B cell (primary cell): ENCODE data around the gene KCNJ8. TPM values are rescaled to one million over a fixed set of nuclear protein-coding genes. Genes with fewer than 3 reads are reported as not detected.

Experiments
- ATAC-seq: fragments of 200-7000 bp; cut with Tn5 transposase; one replicate; pipeline ENCODE4 v1.10.0; 2021; ENCODE audit warnings: low read depth, mild to moderate bottlenecking, moderate number of reproducible peaks, moderate library complexity
- CTCF ChIA-PET: fragments of 350-600 bp; sonication (Branson Sonifier 250); formaldehyde crosslinking; loops from one replicate; lab custom pipeline; 2021; ENCODE audit warnings: antibody characterized with exemption, inconsistent platforms; lab: Charles Lee
- POLR2A ChIA-PET: fragments of 350-600 bp; sonication (Branson Sonifier 250); formaldehyde crosslinking; loops from one replicate; lab custom pipeline; 2021; ENCODE audit warnings: antibody characterized with exemption; lab: Charles Lee
- DNase-seq: peaks from one replicate; pipeline ENCODE4 v3.0.0; 2013
- H2AFZ ChIP-seq: 2 replicates; pipeline ENCODE4 v1.6.1; 2012; ENCODE audit warnings: mild to moderate bottlenecking, low read depth, low read length; ENCODE audit not compliant: insufficient read depth, poor library complexity, severe bottlenecking
- H3K27ac ChIP-seq, 2 donors: 1 replicate in 1 of 2; 2 replicates in 1 of 2; pipeline ENCODE4 v1.5.1; 2012 to 2013; ENCODE audit warnings: low read length in 2 of 2, mild to moderate bottlenecking in 2 of 2, moderate library complexity in 1 of 2
- H3K27me3 ChIP-seq, 4 experiments: fragments of 200-600 bp in 1 of 4; sonication (generic) in 1 of 4; replicated peaks in 1 of 4; 1 replicate in 2 of 4; 2 replicates in 2 of 4; pipeline versions ENCODE4 v1.6.1 to v1.7.0; 2013 to 2016; ENCODE audit warnings: low read length in 3 of 4, mild to moderate bottlenecking in 2 of 4, mixed read lengths in 1 of 4, moderate library complexity in 1 of 4; ENCODE audit not compliant: insufficient read depth in 4 of 4, control insufficient read depth in 3 of 4; ENCODE audit errors: control extremely low read depth in 1 of 4
- H3K36me3 ChIP-seq, 2 experiments: replicated peaks in 1 of 2; 1 replicate in 1 of 2; 2 replicates in 1 of 2; pipeline versions ENCODE4 v1.6.1 to v1.7.1; 2013; ENCODE audit warnings: low read length in 1 of 2; ENCODE audit not compliant: insufficient read depth in 2 of 2, control insufficient read depth in 1 of 2; ENCODE audit errors: control extremely low read depth in 1 of 2, extremely low read depth in 1 of 2
- H3K4me1 ChIP-seq, 2 donors: fragments of 200-600 bp in 1 of 2; sonication (generic) in 1 of 2; 1 replicate in 1 of 2; 2 replicates in 1 of 2; pipeline versions ENCODE4 v1.5.1 to v1.6.1; 2013 to 2017; ENCODE audit warnings: low read length in 2 of 2; ENCODE audit not compliant: control insufficient read depth in 2 of 2, insufficient read depth in 2 of 2
- H3K4me2 ChIP-seq: replicated peaks from 2 replicates; pipeline ENCODE3; 2012; ENCODE audit warnings: mild to moderate bottlenecking, low read depth, low read length; ENCODE audit not compliant: poor library complexity, severe bottlenecking
- H3K4me3 ChIP-seq, 5 experiments: fragments of 200-600 bp in 1 of 5; sonication (generic) in 1 of 5; 1 replicate in 3 of 5; 2 replicates in 2 of 5; pipeline versions ENCODE4 v1.5.1 to v1.7.0; 2011 to 2016; ENCODE audit warnings: low read length in 4 of 5, mild to moderate bottlenecking in 4 of 5, low read depth in 2 of 5, control low read depth in 1 of 5, moderate library complexity in 1 of 5; ENCODE audit not compliant: insufficient read depth in 1 of 5; ENCODE audit errors: control extremely low read depth in 1 of 5, extremely low read depth in 1 of 5
- H3K79me2 ChIP-seq: fragments of 200-600 bp; sonication (generic); one replicate; pipeline ENCODE4 v1.6.0; 2016; ENCODE audit warnings: low read length; ENCODE audit not compliant: control insufficient read depth, insufficient read depth
- H3K9ac ChIP-seq: fragments of 200-600 bp; sonication (generic); 2 replicates; pipeline ENCODE4 v1.6.1; 2017; ENCODE audit warnings: mild to moderate bottlenecking, low read length, moderate library complexity
- H3K9me3 ChIP-seq, 3 donors: one replicate each; pipeline versions ENCODE4 v1.6.1 to v1.7.1; 2013; ENCODE audit warnings: low read length in 2 of 3; ENCODE audit not compliant: control insufficient read depth in 2 of 3, insufficient read depth in 1 of 3; ENCODE audit errors: control extremely low read depth in 1 of 3
- H4K20me1 ChIP-seq: 2 replicates; pipeline ENCODE4 v1.6.0; 2012; ENCODE audit warnings: mild to moderate bottlenecking, low read length; ENCODE audit not compliant: insufficient read depth, control insufficient read depth, poor library complexity, severe bottlenecking
- H3K27ac Mint-ChIP-seq: one replicate; pipeline ENCODE4 v1.8.0; 2021; ENCODE audit warnings: mixed read lengths
- H3K27me3 Mint-ChIP-seq: one replicate; pipeline ENCODE4 v1.8.0; 2021; ENCODE audit warnings: mixed read lengths
- H3K4me1 Mint-ChIP-seq: one replicate; pipeline ENCODE4 v1.8.0; 2021; ENCODE audit warnings: mixed read lengths
- H3K4me3 Mint-ChIP-seq: one replicate; pipeline ENCODE4 v1.8.0; 2021; ENCODE audit warnings: mixed read lengths
- H3K9me3 Mint-ChIP-seq: one replicate; pipeline ENCODE4 v1.8.0; 2022; ENCODE audit warnings: mixed read lengths; ENCODE audit not compliant: insufficient read depth
- CTCF ChIP-seq: fragments of 200-600 bp; IDR thresholded peaks from one replicate; pipeline ENCODE4 v1.8.0; 2022; ENCODE audit warnings: antibody characterized with exemption, mild to moderate bottlenecking
- EZH2 ChIP-seq: IDR thresholded peaks from 2 replicates; pipeline ENCODE4 v1.6.1; 2012; ENCODE audit warnings: borderline replicate concordance, low read depth, mild to moderate bottlenecking, moderate library complexity, low read length; ENCODE audit not compliant: insufficient read depth, poor library complexity, severe bottlenecking
- WGBS: methylation state at CpG from one replicate; pipeline ENCODE4 v1.1.5; 2013; ENCODE audit warnings: missing lambda C conversion rate; ENCODE audit not compliant: insufficient coverage; 5-methylcytosine and 5-hydroxymethylcytosine counted together
- intact Hi-C: fragments of 100-400 bp; cut with micrococcal nuclease; formaldehyde crosslinking; loops from one replicate; pipeline ENCODE4 v1.10.0; 2022
- polyA plus RNA-seq: library from polyadenylated mRNA; depleted of rRNA; stranded (reverse); fragments of >200 nt; gene quantifications from 2 replicates; pipeline ENCODE4 v1.2.3, GENCODE V29; 2012
- total RNA-seq, 2 donors: library from RNA; stranded (reverse); fragments of 120-200 nt in 1 of 2; gene quantifications; 1 replicate in 1 of 2; 2 replicates in 1 of 2; pipeline versions ENCODE4 v1.2.3 to v1.2.4, GENCODE V29; 2013 to 2022

The KCNJ8 gene
- total and polyA plus RNA-seq, 2 donors (not counting 1 experiment from before 2014, with no cell fraction given): not detected

- H4K20me1 ChIP-seq: no peaks in the 10 kb centered on the region
- TF ChIP-seq EZH2: no peak
- TF ChIP-seq CTCF: no peak
- ATAC-seq (no peak), DNase-seq (no peak)
- no peak overlapping the region for H3K4me2 ChIP-seq
- H3K27me3 ChIP-seq: no peaks in the 10 kb centered on the region
- Mint-ChIP-seq H3K27ac (no peak overlapping the region), H3K9me3 (no peaks in the 10 kb centered on the region), H3K4me1 (no peaks in the 10 kb centered on the region), H3K27me3 (no peaks in the 10 kb centered on the region), H3K4me3 (no peak overlapping the region)
- no peaks in the 10 kb centered on the region for H3K36me3 ChIP-seq
- no peak overlapping the region for H2AFZ ChIP-seq
- H3K9ac ChIP-seq: no peak overlapping the region
- no peak overlapping the region for H3K4me3 ChIP-seq
- no peaks in the 10 kb centered on the region for H3K9me3 ChIP-seq
- ChIA-PET CTCF (no interaction called here), POLR2A (no interaction called here)
- WGBS: 100% methylated on average over 4 of the region's 4 CpGs
- intact Hi-C loops: no loop called here
- no peak overlapping the region for H3K27ac ChIP-seq
- H3K79me2 ChIP-seq: no peaks in the 10 kb centered on the region
- H3K4me1 ChIP-seq: no peaks in the 10 kb centered on the region
These were observed 9.6 kb downstream of the KCNJ8 start for GRCh38 chr12:21764950-21765349.

GRCh38 chr12:21764065-21764464 is 10.4 kb downstream of the KCNJ8 start:
- ChIA-PET POLR2A (no interaction called here), CTCF (no interaction called here)
- H3K27me3 Mint-ChIP-seq: no peaks in the 10 kb centered on the region

More at GRCh38 chr12:21764065-21764464, 10.4 kb downstream of the KCNJ8 start:
- Mint-ChIP-seq H3K4me1 (no peaks in the 10 kb centered on the region), H3K27ac (no peak overlapping the region), H3K9me3 (no peaks in the 10 kb centered on the region), H3K4me3 (no peak overlapping the region)
- intact Hi-C loops: no loop called here
- H3K27me3 ChIP-seq: no peaks in the 10 kb centered on the region
- no peaks in the 10 kb centered on the region for H3K36me3 ChIP-seq
- no peaks in the 10 kb centered on the region for H3K79me2 ChIP-seq
- no peak overlapping the region for H3K27ac ChIP-seq
- H2AFZ ChIP-seq: no peak overlapping the region
- 59% methylated on average over 1 of the region's 2 CpGs for WGBS
- no peak overlapping the region for H3K4me2 ChIP-seq
- H3K4me3 ChIP-seq: no peak overlapping the region
- H3K9ac ChIP-seq: no peak overlapping the region
- H4K20me1 ChIP-seq: no peaks in the 10 kb centered on the region
- no peaks in the 10 kb centered on the region for H3K9me3 ChIP-seq
- no peak for DNase-seq
- H3K4me1 ChIP-seq: no peaks in the 10 kb centered on the region
- TF ChIP-seq CTCF: no peak
- no peak for TF ChIP-seq EZH2
- ATAC-seq: no peak
